Measurements from ENCODE around the gene TAS2R60. TPM values are rescaled to one million over a fixed set of nuclear protein-coding genes. Genes with fewer than 3 reads are reported as not detected.
"Not testable (repeated sequence)": the region's sequence is repeated elsewhere in the genome, so short reads cannot be mapped to it uniquely, and the experiment has no call there.

TAS2R60 gene
- total RNA-seq, 1 experiment from 2014 or later = not detected

DNA sequence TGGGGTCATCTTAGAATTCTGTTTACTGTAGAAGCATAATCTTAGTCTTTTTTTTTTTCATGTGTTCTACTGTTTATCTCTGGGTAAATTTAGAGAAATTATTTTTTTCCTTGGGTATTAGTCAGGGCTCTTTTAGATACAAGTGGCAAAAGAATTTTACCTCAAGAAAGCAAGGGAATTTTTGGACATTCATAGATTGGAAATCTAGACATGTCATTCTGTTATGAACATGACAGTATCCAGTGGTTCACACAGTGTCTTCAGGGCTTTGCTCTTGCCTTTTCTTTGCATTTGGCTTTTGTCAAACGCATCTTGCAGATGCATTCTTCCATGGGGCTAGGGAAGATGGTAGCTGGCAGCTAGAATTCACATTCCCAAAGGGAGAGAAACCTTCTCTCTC, 20.7 kb downstream of the TAS2R60 start:
- no peak for DNase-seq (ENCODE audit: extremely low read depth, low read depth)

DNA sequence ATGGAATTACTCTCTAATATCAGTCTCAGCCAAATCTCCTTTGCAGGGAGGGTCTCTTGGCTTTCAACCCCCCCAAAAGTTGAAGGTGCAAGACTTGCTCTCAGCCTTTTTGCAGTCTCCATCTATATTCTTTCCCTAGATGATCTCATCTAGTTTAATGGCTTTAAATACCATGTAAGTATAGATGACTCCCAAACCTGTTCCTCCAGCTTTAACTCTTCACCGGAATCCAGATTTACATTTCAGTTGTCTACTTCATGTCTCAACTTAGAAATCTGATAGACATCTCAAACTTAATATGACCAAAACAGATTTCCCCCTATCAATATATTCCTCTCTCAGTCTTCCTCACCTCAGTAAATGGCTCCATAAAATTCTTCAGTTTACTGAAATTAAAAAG, 24.5 kb downstream of the TAS2R60 start:
- no peak for DNase-seq (ENCODE audit: extremely low read depth, low read depth)

DNA sequence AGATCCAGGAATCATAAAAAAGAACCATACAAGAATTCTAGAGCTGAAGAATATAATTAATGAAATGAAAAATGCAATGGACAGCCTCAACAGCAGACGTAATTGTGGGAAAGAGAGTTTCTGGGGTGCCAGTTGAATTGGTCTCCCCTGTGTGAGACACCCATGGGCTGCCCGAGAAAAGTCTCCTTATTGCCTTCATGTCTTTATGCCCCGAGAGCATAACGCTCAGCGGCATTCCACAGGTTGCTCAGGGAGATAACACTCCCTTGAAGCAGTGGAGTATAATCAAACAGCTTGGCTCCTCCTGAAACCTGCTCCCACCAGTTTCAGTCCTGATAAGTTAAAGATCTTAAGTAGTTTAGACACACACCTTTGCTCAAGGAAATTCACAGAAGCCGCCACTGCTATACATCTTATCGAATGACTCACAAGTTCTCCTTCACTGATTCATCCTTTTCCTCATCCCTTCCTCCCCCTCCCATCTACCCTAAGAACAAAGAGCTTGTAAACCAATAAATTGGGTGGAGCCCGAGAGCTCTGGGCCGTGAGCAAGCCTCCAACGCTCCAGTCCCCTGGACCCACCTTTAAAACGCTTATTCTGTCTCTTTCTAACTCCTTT, 28.9 kb downstream of the TAS2R60 start:
- not testable (repeated sequence) for DNase-seq (ENCODE audit: extremely low read depth, low read depth)

DNA sequence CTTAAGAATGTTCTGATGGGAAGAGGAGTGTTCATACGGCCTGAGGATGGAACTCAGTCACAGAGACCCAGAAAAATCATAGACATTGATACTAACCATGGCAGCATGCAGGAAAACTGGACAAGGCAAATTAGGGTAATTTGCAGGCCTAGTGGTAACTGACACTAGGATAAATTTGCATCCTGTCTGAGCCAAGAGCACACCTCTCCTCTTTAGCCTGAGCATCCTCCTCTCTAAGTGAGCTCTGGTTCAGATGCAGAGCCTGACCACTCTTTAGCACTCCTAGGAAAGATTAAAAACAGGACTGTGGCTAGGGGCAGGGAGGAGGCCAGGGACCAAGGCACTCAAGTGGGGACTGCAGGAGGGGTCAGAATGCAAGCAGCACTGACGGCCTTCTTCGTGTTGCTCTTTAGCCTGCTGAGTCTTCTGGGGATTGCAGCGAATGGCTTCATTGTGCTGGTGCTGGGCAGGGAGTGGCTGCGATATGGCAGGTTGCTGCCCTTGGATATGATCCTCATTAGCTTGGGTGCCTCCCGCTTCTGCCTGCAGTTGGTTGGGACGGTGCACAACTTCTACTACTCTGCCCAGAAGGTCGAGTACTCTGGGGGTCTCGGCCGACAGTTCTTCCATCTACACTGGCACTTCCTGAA, 34.4 kb downstream of the TAS2R60 start, which contains the start of gene TAS2R41:
Gene TAS2R41 (plus strand): TSS at position 373 of the 650 bp plus-strand sequence. CDS start 0 bp downstream, at position 373.
- DNase-seq (ENCODE audit: extremely low read depth, low read depth) = no peak

DNA sequence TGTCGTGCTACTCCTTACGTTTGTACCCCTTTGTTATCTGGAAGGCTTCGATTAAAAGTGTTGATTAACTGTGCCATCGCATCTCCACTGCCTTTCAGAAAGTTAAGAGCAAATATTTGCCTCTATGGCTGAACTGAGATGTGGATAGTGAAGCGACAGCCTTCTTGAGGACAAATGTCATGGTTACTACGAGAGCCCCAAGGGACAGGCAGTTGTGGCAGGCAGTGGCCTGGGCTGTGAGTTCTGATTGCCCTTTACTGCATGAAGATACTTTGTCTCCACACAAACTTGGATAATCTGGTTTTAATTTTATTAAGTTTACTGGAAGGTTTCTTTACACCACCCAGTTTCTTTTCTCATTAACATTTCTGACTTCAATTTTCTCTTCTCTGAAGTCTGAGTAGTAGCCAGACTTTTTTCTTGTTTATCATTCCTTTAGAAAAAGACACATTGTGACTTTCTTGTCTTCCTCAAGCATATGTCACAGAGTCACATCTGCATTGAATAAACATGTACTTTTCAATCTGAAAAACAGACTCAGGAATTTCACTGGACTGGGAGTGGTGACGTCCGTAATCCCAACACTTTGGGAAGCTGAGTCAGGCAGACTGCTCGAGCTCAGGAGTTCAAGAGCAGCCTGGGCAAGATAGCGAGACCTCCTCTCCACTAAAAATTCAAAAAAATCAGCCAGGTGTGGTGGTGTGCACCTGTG, 36.0 kb downstream of the TAS2R60 start:
- DNase-seq (ENCODE audit: extremely low read depth, low read depth) = no peak

DNA sequence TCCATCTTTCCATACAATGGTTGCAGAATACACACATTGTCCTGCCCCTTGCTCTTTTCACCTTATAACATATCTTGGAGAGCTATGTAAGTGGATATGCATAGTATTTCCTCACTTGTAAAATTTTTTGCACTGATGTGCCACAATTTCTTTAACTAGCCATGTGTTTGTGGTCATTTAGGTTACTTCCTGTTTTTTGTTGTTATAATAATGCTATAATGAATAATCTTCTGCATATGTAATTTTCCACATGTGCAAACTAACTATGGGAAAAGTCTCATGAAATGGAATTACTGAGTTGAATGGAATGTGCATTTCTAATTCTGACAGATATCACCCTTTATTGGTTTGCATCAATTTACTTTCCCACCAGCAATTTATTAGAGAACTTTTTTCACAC, 37.2 kb downstream of the TAS2R60 start:
- DNase-seq (ENCODE audit: extremely low read depth, low read depth) = no peak

DNA sequence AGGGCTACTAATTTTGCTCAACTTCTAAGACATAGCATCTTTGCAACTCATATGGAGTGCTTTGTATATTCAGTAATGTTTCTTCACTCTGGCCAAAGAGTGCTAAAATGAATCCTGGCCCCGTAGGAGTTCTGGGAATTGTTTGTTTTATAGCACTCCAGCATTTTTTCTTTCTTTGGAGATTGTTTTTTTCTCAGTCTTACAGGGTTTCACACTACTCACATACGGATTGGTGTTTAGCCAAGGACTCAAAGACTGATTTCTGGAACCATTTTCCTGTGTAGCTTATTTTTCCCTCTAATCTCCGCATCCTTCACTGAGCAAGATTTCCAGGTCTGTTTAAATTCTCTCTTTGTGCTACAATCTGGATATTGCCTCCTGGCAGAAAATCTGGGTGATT, 40.9 kb downstream of the TAS2R60 start:
- no peak for DNase-seq (ENCODE audit: extremely low read depth, low read depth)

DNA sequence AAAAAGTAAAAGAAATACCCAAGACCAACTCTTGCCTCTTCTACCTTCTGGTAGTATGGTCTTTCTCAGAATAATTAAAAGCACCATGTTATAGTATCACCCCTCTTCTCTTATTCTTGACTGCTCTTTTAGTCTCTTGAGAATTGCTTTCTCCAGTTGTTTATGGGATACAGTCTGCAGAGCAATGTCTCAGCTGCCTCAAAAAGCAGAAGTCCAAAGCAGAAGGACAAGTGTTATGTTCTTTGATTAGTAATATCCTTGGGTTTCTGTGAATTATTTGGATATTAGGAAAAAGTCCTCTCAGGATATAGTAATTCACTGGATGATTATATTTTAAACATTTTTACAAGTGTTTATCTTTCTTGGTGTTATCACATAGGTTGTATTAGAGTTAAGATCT, 41.8 kb downstream of the TAS2R60 start:
- DNase-seq (ENCODE audit: extremely low read depth, low read depth) = no peak

DNA sequence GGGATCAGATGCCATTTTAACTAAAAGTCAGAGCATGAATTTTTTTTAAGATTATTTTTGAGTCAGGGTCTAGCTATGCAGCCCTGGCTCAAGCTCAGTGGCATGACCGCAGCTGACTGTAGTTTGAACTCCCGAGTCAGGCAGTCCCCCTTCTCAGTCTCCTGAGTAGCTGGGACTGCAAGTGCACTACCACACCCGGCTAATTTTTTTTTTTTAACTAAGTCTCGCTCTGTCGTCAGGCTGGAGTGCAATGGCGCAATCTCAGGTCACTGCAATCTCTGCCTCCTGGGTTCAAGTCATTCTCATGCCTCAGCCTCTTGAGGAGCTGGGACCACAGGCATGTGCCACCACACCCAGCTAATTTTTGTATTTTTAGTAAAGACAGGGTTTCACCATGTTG, 42.2 kb downstream of the TAS2R60 start:
- no peak for DNase-seq (ENCODE audit: extremely low read depth, low read depth)

DNA sequence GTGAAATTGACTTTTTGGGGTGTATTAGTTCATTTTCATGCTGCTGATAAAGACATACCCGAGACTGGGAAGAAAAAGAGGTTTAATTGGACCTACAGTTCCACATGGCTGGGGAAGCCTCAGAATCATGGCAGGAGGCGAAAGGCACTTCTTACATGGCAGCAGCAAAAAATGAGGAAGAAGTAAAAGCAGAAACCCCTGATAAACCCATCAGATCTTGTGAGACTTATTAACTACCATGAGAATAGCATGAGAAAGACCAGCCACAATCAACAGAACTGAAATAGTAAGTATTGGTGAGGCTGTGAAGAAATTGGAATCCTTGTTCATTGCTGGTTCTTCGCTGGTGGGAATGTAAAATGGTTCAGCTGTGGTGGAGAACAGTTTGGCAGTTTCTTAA, 43.0 kb downstream of the TAS2R60 start:
- DNase-seq (ENCODE audit: extremely low read depth, low read depth) = not testable (repeated sequence)

DNA sequence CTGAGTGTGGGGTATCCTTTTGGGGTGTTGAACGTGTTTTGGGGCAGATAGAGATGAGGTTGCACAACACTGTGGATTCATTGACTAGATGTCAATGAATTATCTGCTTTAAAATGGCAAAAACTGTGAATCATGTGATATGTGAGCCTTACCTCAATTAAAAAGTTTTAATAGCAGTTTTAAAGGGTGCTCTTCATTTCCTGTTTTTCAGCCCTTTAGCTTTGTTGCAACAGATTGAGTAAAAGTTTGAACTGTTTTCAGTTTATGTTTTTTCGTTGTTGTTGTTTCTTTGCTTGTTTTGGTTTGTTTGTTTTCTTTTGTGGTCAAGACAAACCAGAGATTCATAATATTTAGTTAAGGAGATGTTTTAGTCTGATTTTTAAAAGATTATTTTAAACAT, 43.8 kb downstream of the TAS2R60 start:
- DNase-seq (ENCODE audit: extremely low read depth, low read depth) = no peak

DNA sequence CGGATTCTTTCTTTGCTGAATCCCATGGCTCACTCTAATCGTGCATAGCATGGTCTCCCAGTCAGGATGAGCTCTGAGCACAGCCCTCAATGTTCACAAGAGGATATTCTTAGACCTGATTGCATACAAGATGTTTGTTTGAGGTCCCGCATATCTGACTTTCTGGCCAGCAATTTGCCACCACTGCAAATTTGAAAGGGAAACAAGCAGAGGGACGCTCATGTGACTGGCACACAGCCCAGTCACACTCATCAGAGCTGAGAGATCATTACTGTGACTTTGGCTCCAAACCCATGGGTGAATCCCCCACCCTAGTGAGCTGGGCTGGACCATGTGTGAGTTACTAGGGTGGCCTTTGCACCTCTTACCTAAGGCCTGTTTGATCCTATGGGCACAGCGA, 44.3 kb downstream of the TAS2R60 start:
- DNase-seq (ENCODE audit: extremely low read depth, low read depth) = no peak

DNA sequence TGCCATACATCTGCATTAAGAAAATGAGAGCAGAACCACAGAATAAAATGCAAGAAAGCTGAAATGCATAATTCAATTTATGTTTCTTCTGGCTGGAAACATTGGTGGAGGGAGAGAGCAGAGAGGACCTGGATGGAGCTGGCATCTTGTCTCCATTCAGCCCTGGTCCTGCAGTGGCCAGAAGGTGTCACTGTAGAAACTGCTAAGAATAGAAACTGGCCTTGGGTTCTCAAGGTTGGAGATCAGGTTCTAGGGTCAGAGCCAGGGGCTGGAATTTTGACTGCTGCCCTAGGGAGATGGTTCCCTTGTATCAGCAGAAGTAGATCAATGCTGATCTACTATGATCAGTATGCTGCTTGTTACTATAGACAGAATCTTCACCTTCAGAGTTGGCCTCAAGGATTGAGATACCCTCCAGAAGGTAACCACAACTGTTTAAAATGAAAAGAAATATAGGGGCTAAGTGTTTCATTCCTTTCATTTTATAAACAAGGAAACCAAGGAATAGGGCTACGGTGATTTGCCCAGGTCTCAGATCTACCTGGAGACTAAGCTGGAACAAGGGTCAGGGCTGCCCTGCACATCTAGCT, 47.6 kb downstream of the TAS2R60 start:
- DNase-seq (ENCODE audit: extremely low read depth, low read depth) = peak; percentile 38

DNA sequence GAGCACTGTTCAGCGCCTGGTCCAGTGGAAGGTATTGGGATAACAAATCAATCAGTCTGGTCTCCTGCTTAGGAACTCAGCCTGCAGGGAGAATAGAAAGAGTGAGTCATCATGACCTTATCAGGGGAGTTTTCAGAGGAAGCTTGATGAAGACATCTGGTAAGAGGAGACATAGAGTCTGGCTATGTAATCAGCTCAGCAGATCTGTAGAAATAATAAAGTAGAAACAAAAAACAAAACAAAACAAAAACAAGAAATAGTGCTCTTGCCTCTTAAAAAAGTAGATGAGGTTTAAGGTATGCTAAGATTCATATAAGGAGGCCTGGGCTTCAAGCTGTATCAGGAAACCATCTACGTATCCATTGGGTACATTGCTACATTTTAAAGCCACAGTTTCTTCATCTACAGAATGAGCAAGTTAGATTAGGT, 48.8 kb downstream of the TAS2R60 start:
- no peak for DNase-seq (ENCODE audit: extremely low read depth, low read depth)

DNA sequence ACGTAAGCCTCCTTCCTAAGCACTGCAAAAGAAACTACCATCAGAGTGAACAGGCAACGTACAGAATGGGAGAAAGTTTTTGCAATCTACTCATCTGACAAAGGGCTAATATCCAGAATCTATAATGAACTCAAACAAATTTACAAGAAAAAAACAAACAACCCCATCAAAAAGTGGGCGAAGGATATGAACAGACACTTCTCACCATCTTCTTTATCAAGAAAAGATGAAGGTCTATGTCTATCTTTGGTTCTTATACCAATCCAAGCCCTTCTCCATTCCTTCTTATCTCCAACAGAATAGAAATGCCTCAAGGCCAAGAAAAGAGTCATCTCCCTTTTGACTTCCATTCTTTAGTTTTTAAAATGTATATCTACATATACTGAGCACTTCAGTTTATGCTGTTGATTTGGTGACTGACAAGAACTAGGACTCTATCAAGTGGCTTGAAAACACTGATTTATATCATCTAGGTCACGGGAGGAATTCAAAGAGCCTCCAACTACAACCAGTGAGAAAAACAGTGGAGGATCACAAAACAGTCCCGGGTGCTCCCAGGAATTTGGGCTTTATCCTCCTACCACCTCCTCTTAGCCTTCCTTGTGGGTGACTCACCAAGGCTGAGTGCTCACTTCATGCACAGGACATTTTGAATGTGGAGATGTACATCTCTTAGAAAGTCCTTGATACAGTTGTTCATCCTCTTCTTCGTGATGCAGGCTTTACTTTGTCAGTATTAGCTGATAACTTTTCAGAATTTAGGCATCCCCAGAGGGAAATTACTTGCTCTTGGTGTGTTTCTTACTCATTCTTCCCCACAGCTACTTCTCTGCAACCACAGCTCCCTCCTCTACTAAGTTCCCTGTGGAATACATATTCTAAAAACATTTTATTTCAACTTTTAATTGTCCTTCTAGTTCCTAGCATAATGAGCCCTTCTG, 49.8 kb downstream of the TAS2R60 start:
- no peak for DNase-seq (ENCODE audit: extremely low read depth, low read depth)

DNA sequence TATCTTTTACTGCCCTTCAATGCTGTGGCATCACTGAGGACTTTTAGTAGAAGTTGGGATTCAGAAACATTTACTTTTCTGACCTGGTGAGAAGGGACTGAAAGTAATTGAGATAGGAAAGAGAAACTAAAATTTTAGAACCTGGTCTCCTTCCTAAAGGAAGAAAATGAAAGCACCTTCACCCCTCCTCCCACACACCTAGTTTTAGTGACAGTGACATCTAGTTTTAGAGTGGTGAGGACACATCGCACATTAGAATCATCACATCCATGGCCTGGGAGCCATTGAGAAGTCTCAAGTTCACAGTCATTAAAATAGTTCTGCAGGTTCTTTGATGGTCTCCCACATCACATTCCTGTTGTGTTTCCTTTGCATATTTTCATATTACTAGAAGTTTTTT, 50.5 kb downstream of the TAS2R60 start:
- DNase-seq (ENCODE audit: extremely low read depth, low read depth) = no peak
